ENCODE data around the gene DUS3L. TPM values are rescaled to one million over a fixed set of nuclear protein-coding genes. Genes with fewer than 3 reads are reported as not detected.
"Not testable (repeated sequence)": the region's sequence is repeated elsewhere in the genome, so short reads cannot be mapped to it uniquely, and the experiment has no call there.

DUS3L gene
- total RNA-seq, 1 experiment from 2014 or later = 35.6 TPM

DNA sequence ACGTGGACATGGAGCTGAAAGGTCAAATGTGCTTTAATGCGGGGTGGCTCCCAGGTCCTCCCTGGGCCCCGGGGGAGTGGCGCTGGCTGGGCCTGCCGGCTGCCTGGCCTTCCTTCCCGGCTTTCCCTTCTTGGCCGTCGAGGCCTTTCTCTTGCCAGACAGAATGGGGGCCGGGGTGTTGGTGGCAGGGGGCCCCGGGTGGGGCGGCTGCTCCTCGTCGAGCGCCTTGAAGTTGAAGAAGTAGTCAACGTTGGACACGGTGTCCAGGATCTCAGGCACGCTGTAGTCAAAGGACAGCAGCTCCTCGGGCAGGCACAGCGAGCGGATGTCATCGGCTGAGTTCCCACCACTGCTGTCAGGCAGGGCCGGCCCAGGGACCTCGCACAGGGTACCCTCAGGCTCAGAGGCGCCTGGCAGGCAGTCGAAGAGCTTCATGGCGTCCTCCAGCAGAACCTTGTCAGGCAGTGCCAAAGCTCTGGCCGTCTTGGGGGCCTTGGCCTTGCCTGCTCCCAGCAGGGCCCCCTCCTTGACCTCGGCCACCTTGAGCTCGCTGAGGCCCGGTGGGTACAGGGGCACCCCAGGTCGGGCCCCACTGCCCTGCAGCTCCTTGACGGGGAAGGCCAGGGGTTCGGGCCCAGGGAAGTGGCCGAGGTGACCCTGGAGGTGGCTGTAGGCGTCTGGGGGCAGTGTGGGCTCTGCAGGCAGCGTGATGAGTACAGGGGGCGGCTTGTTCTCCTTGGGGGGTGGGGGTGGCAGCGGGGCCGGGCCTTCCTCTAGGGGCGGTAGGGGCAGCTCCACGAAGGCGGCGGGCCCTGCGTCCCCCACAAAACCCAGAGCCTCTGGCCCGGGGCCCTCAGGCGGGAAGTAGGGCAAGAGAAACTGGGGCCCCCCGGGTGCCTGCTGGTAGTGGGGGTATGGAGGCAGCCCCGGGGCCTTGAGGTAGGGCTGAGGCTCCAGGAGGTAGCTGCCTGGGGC, 7.7 kb downstream of the DUS3L start:
- Histone ChIP-seq H3K27ac (no peak overlapping the region), H3K36me3 (peaks cover 43% of the 10 kb centered on the region), H3K27me3 (replicated peaks) (no peaks in the 10 kb centered on the region), H3K9me3 (replicated peaks) (no peaks in the 10 kb centered on the region), H3K4me1 (replicated peaks) (no peaks in the 10 kb centered on the region), H3K4me3 (no peak overlapping the region)
- peak in 1 of 2 experiments; percentile 45 for DNase-seq (ENCODE audit: low read depth in 1 of 2, low spot score in 2 of 2)

DNA sequence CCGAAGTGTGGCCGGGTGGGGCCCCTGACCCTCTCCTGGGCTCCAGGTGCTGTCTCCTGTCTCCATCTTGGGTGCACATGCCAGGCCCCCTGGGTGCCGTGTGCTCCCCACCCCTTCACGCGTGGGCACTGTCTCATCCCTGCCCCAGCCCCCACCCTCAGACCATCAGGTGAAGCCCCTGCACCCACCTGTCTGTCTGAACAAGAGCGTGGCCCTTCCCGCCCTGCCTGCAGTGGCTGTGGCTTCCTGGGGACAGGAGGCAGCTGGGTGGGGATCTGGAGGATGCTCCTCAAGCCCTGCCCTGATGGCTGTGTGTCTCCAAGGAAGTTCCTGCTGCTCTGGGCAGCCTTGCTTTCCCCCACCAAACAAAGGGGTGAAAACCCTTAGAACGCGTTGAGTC, 8.6 kb downstream of the DUS3L start:
- H3K9me3 ChIP-seq (replicated peaks) = no peaks in the 10 kb centered on the region
- DNase-seq (ENCODE audit: low read depth in 1 of 2, low spot score in 2 of 2) = no peak
- no peaks in the 10 kb centered on the region for H3K27me3 ChIP-seq (replicated peaks)
- no peaks in the 10 kb centered on the region for H3K4me1 ChIP-seq (replicated peaks)
- H3K27ac ChIP-seq = no peak overlapping the region
- peaks cover 34% of the 10 kb centered on the region for H3K36me3 ChIP-seq
- no peak overlapping the region for H3K4me3 ChIP-seq

DNA sequence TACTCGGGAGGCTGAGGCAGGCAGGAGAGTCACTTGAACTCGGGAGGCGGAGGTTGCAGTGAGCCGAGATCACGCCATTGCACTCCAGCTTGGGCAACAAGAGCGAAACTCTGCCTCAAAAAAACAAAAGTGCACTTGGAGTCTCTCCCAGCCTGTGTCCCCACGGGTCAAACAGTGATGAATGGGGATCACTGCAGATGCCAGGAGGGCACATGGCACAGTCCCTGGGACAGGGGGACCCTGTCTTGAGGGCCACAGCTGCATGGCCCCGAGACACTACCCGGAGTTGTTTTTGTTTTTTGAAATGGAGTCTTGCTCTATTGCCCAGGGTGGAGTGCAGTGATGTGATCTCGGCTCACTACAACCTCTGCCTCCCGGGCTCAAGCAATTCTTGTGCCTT, 10.0 kb downstream of the DUS3L start:
- H3K4me1 ChIP-seq (replicated peaks); DNase-seq (ENCODE audit: low read depth in 1 of 2, low spot score in 2 of 2); H3K9me3 ChIP-seq (replicated peaks); H3K4me3 ChIP-seq; H3K27me3 ChIP-seq (replicated peaks); H3K27ac ChIP-seq: not testable (repeated sequence)
- H3K36me3 ChIP-seq = peaks cover 22% of the 10 kb centered on the region

DNA sequence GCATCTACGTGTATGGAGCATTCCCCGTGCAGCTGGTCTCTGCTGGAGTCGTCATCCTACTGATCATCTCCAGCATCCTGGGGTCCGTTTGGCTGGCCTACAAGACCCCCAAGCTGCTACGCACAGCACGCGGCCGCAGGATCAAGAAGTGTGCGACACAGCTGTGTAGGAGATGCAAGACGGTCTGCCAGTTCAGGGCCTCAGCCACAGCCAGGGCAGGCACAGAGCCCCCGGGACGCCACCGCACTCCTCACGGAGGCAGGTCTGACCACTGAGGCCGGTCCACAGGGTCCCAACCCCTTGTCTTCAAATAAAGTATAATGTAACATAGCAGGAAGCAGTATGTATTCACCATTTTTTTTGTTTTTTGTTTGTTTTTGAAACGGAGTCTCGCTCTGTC, 12.6 kb downstream of the DUS3L start:
- Histone ChIP-seq H3K4me1 (replicated peaks) (no peaks in the 10 kb centered on the region), H3K36me3 (no peaks in the 10 kb centered on the region), H3K4me3 (no peak overlapping the region), H3K9me3 (replicated peaks) (no peaks in the 10 kb centered on the region), H3K27ac (no peak overlapping the region), H3K27me3 (replicated peaks) (no peaks in the 10 kb centered on the region)
- DNase-seq (ENCODE audit: low read depth in 1 of 2, low spot score in 2 of 2) = no peak

DNA sequence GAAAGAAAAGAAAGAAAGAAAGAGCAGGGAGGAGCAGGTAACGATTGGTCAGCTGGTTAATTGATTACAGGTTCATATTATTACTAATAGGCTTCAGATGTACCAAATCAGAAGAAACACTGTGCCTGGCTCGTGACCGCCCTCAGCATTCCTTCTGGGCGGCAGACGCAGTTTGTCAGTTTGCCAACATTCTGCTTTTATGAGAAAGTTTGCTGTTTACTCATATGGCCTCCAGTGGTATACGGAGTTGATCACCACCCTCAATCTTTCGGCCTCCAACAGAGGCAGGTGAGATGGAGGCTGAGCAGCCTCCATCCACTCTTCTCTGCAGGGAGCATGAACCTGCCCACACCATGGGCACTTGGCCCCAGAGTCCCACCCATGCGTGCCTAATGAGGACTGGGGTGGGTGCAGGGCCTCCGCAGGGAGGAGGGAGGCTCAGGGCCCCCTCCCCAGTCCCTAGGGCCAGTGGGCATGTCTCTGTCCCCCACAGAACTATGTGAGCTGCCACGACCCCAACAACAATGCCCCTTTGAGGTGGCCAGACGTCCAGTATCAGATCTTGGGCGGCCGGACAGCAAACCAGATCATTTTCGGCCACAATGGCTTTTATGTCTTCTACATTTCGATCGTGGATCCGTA, 15.2 kb downstream of the DUS3L start:
- Histone ChIP-seq H3K4me1 (replicated peaks) (no peaks in the 10 kb centered on the region), H3K36me3 (no peaks in the 10 kb centered on the region), H3K27me3 (replicated peaks) (no peaks in the 10 kb centered on the region), H3K9me3 (replicated peaks) (no peaks in the 10 kb centered on the region), H3K4me3 (no peak overlapping the region), H3K27ac (no peak overlapping the region)
- no peak for DNase-seq (ENCODE audit: low read depth in 1 of 2, low spot score in 2 of 2)

DNA sequence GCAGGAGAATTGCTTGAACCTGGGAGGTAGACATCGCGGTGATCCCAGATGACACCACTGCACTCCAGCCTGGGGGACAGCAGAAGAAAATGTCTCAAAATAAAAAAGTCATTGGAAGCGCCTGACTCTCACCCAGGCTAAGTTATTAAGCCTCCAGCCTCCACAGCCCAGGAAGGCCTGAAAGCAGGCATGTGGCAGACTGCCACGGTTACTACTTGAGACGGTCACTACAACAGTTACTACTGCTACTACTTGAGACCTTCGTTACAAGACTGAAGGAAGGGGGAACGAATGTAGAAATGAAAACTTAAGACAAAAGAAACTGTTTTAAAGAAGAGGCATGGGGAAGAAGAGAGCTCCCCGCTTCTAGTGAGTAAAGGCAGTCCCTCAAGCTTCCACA, 16.0 kb downstream of the DUS3L start:
- H3K4me1 ChIP-seq (replicated peaks) = no peaks in the 10 kb centered on the region
- H3K27ac ChIP-seq = no peak overlapping the region
- no peak overlapping the region for H3K4me3 ChIP-seq
- no peaks in the 10 kb centered on the region for H3K9me3 ChIP-seq (replicated peaks)
- no peaks in the 10 kb centered on the region for H3K27me3 ChIP-seq (replicated peaks)
- no peak for DNase-seq (ENCODE audit: low read depth in 1 of 2, low spot score in 2 of 2)
- no peaks in the 10 kb centered on the region for H3K36me3 ChIP-seq

DNA sequence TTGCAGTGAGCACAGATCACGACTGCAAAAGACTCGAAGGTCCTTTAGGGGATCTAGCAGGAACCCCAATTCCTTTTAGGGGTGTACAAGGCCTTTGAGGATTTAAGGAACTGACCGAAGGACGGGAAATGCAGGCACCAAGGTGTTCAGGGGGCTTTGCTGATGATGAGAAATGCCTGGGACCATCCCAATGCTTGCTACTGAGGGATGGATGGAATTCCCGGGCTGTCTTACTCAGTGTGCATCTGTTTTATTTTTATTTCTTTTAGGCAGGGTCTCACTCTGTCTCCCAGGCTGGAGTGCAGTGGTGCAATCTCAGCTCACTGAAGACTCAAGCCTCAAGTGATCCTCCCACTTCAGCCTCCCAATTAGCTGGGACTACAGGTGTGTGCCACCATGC, 17.7 kb downstream of the DUS3L start:
- no peaks in the 10 kb centered on the region for H3K36me3 ChIP-seq
- H3K27ac ChIP-seq = no peak overlapping the region
- no peak for DNase-seq (ENCODE audit: low read depth in 1 of 2, low spot score in 2 of 2)
- no peak overlapping the region for H3K4me3 ChIP-seq
- no peaks in the 10 kb centered on the region for H3K27me3 ChIP-seq (replicated peaks)
- H3K9me3 ChIP-seq (replicated peaks) = no peaks in the 10 kb centered on the region
- no peaks in the 10 kb centered on the region for H3K4me1 ChIP-seq (replicated peaks)

DNA sequence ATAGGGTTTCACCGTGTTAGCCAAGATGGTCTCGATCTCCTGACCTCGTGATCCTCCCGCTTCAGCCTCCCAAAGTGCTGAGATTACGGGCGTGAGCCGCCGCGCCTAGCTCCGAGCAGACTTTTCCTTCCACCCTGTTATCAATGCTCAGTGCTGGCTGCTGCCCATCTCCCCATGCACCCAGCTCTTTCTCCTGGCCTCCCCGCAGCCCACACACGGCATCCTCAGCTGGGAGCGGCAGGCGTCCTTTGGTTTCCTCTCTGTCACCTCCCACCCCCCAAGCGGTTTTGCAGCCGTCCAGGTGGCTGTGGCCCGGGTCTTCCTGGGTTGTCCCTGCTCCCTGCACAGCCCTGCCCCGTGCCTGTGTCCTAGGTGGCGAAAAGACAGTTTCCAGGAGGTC, 18.5 kb downstream of the DUS3L start:
- Histone ChIP-seq H3K27ac (no peak overlapping the region), H3K36me3 (no peaks in the 10 kb centered on the region), H3K9me3 (replicated peaks) (no peaks in the 10 kb centered on the region), H3K27me3 (replicated peaks) (no peaks in the 10 kb centered on the region), H3K4me1 (replicated peaks) (no peaks in the 10 kb centered on the region), H3K4me3 (no peak overlapping the region)
- no peak for DNase-seq (ENCODE audit: low read depth in 1 of 2, low spot score in 2 of 2)

DNA sequence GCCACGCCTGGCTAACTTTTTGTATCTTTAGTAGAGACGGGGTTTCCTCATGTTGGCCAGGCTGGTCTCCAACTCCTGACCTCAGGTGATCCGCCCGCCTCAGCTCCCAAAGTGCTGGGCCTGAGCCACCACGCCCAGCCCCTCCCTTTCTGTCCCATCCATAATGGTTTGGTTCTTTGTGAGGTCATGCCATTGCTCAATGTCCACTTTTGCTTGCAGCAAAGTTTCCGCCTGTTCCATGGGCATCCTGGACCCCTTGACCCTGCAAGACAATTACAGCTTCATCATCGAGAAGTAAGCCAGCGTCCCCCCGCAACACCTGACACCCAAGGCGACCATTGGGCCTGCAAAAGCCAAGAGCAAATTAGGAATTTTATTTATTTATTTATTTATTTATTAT, 23.0 kb downstream of the DUS3L start:
- Histone ChIP-seq H3K4me1 (replicated peaks) (no peaks in the 10 kb centered on the region), H3K27ac (no peak overlapping the region), H3K9me3 (replicated peaks) (no peaks in the 10 kb centered on the region), H3K4me3 (no peak overlapping the region), H3K36me3 (no peaks in the 10 kb centered on the region), H3K27me3 (replicated peaks) (no peaks in the 10 kb centered on the region)
- no peak for DNase-seq (ENCODE audit: low read depth in 1 of 2, low spot score in 2 of 2)

DNA sequence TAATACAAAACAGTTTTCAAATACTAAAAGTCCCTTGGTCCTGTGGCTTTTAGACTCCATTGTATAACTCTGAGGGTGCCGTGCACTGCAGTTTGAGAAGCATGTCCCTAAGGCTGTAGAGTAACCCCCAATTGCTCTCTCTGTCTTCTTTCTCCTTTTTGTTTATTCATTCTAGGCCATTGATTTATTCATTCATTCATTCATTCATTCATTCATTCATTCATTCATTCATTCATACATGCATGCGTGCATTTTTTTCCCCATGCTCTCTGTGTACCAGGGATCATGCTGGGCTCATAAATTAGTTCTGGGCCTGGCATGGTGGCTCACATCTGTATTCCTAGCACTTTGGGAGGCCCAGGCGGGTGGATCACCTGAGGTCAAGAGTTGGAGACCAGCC, 25.7 kb downstream of the DUS3L start:
- Histone ChIP-seq H3K36me3 (no peaks in the 10 kb centered on the region), H3K27me3 (replicated peaks) (no peaks in the 10 kb centered on the region; the same call in 1 of the 2 replicates), H3K9me3 (replicated peaks) (no peaks in the 10 kb centered on the region), H3K27ac (no peak overlapping the region), H3K4me3 (no peak overlapping the region), H3K4me1 (replicated peaks) (no peaks in the 10 kb centered on the region)
- no peak for DNase-seq (ENCODE audit: low read depth in 1 of 2, low spot score in 2 of 2)

DNA sequence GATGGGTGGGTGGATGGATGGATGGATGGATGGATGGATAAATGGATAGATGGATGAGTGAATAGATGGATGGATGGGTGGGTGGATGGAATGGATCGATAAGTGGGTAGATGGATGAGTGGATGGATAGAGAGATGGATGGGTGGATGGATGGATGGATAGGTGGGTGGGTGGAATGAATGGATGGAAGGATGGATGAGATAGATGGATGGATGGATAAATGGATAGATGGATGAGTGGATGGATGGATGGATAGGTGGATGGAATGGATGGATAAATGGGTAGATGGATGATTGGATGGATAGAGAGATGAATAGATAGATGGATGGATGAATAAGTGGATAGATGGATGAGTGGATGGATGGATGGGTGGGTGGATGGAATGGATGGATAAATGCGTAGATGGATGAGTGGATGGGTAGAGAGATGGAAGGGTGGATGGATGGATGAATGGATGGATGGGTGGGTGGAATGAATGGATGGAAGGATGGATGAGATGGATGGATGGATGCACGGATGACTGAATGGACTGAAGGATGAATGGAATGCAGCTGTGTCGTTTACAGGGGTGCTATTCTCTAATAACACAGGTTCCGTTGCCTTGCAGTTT, 28.2 kb downstream of the DUS3L start:
- DNase-seq (ENCODE audit: low read depth in 1 of 2, low spot score in 2 of 2) = no peak
- H3K9me3 ChIP-seq (replicated peaks) = no peaks in the 10 kb centered on the region
- H3K4me3 ChIP-seq = no peak overlapping the region
- H3K27ac ChIP-seq = no peak overlapping the region
- H3K4me1 ChIP-seq (replicated peaks) = no peaks in the 10 kb centered on the region
- no peaks in the 10 kb centered on the region; the same call in 1 of the 2 replicates for H3K27me3 ChIP-seq (replicated peaks)
- H3K36me3 ChIP-seq = no peaks in the 10 kb centered on the region

DNA sequence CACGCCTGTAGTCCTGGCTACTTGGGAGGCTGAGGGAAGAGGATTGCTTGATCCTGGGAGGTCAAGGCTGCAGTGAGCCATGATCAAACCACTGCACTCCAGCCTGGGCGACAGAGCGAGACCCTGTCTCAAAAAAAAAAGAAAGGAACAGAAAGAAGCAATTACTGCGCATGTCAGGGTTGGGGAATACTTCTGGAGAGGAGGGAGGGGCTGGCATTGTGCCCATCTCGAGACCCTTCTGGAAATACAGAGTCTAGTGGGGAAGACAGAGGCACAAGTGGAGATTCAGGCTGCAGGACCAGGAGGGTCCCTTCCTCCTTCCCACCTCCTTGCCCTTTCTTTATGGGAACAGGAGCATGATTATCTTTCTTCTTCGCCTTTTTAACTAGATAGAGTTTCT, 37.2 kb downstream of the DUS3L start:
- H3K4me1 ChIP-seq (replicated peaks) = no peaks in the 10 kb centered on the region
- H3K27me3 ChIP-seq (replicated peaks) = no peaks in the 10 kb centered on the region
- H3K36me3 ChIP-seq = no peaks in the 10 kb centered on the region
- no peak for DNase-seq (ENCODE audit: low read depth in 1 of 2, low spot score in 2 of 2)
- no peak overlapping the region for H3K4me3 ChIP-seq
- H3K9me3 ChIP-seq (replicated peaks) = no peaks in the 10 kb centered on the region
- H3K27ac ChIP-seq = no peak overlapping the region

DNA sequence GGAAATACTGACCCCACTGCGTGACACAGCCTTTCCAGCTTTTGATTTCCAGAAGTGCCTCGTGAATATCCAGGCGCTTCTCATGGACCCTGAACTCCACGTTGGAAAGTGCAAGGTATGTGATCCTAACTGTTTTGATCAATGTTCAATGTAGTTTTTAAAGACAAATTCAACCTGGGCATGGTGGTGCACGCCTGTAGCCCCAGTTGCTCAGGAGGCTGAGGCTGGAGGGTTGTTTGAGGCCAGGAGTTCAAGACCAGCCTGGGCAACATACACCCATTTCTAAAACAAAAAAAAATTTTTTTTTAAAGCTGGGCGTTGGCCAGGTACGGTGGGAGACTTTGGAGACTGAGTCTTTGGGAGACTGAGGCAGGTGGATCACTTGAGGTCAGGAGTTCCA, 39.3 kb downstream of the DUS3L start:
- H3K4me3 ChIP-seq = no peak overlapping the region
- H3K9me3 ChIP-seq (replicated peaks) = no peaks in the 10 kb centered on the region
- no peak overlapping the region for H3K27ac ChIP-seq
- DNase-seq (ENCODE audit: low read depth in 1 of 2, low spot score in 2 of 2) = no peak
- no peaks in the 10 kb centered on the region for H3K36me3 ChIP-seq
- H3K27me3 ChIP-seq (replicated peaks) = peaks cover 4% of the 10 kb centered on the region; the same call in 1 of the 2 replicates
- H3K4me1 ChIP-seq (replicated peaks) = no peaks in the 10 kb centered on the region

DNA sequence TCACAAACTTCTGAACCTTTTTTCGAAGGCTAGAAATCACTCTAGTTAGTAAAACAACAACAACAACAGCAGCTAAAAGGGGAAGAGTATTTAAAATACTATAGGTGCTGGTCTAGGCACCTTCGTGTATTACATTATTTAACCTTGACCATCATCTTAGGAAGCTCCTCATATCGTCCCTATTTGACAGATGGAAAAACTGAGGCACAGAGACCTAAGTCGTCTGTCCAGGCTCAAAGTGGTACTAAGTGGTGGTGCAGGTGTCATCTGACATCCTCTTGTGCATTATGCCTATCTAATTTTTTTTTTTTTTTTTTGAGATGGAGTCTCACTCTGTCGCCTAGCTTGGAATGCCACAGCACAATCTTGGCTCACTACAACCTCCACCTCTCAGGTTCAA, 41.5 kb downstream of the DUS3L start:
- Histone ChIP-seq H3K4me3 (no peak overlapping the region), H3K4me1 (replicated peaks) (no peaks in the 10 kb centered on the region), H3K9me3 (replicated peaks) (no peaks in the 10 kb centered on the region), H3K36me3 (no peaks in the 10 kb centered on the region), H3K27me3 (replicated peaks) (peaks cover 12% of the 10 kb centered on the region), H3K27ac (no peak overlapping the region)
- DNase-seq (ENCODE audit: low read depth in 1 of 2, low spot score in 2 of 2) = no peak
